Karpas-422 (cell line): Measurements from ENCODE around the gene ATP5MG. TPM values are rescaled to one million over a fixed set of nuclear protein-coding genes. Genes with fewer than 3 reads are reported as not detected.

Source experiments
- DNase-seq: peaks from one replicate; pipeline ENCODE4 v3.0.0-alpha.2; 2015
- H2AFZ ChIP-seq: fragments of 200-600 bp; sonication (generic); 2 replicates; pipeline ENCODE4 v1.6.1; 2014; ENCODE audit warnings: antibody characterized with exemption, low read length, mixed read lengths
- H3K27ac ChIP-seq: fragments of 200-600 bp; sonication (generic); 2 replicates; pipeline ENCODE4 v1.5.1; 2014; ENCODE audit warnings: mild to moderate bottlenecking, low read length, moderate library complexity
- H3K27me3 ChIP-seq: fragments of 200-600 bp; sonication (generic); 2 replicates; pipeline ENCODE4 v1.6.1; 2014; ENCODE audit warnings: low read length, mixed read lengths
- H3K36me3 ChIP-seq: fragments of 200-600 bp; sonication (generic); 2 replicates; pipeline ENCODE4 v1.6.1; 2014; ENCODE audit warnings: low read length, mixed read lengths; ENCODE audit not compliant: insufficient read depth
- H3K4me1 ChIP-seq: fragments of 200-600 bp; sonication (generic); 2 replicates; pipeline ENCODE4 v1.6.1; 2014; ENCODE audit warnings: mild to moderate bottlenecking, low read length, mixed read lengths
- H3K4me2 ChIP-seq: fragments of 200-600 bp; sonication (generic); 2 replicates; pipeline ENCODE4 v1.6.1; 2014; ENCODE audit warnings: low read length, low read depth, mild to moderate bottlenecking; ENCODE audit not compliant: poor library complexity, severe bottlenecking
- H3K4me3 ChIP-seq: fragments of 200-600 bp; sonication (generic); 2 replicates; pipeline ENCODE4 v1.5.1; 2014; ENCODE audit warnings: mild to moderate bottlenecking, antibody characterized with exemption, low read length, mixed read lengths
- H3K79me2 ChIP-seq: fragments of 200-600 bp; sonication (generic); 2 replicates; pipeline ENCODE4 v1.6.1; 2014; ENCODE audit warnings: mild to moderate bottlenecking, low read length, mixed read lengths
- H3K9ac ChIP-seq: fragments of 200-600 bp; sonication (generic); 2 replicates; pipeline ENCODE4 v1.6.0; 2014; ENCODE audit warnings: low read length
- H3K9me2 ChIP-seq: fragments of 200-600 bp; sonication (generic), shearing (Covaris generic); replicated peaks from 2 replicates; pipeline ENCODE4 v1.6.0; 2014; ENCODE audit warnings: mild to moderate bottlenecking, low read length, moderate library complexity; ENCODE audit not compliant: insufficient read depth
- H3K9me3 ChIP-seq: fragments of 300-700, 200-600 bp; sonication (generic); 2 replicates; pipeline ENCODE4 v1.6.1; 2014; ENCODE audit warnings: low read length, mixed read lengths
- H4K20me1 ChIP-seq: fragments of 200-600 bp; sonication (generic); 2 replicates; pipeline ENCODE4 v1.6.1; 2014; ENCODE audit warnings: mild to moderate bottlenecking, antibody characterized with exemption, low read length, low read depth; ENCODE audit not compliant: insufficient read depth
- total RNA-seq: library from RNA; depleted of rRNA; stranded (reverse); fragments of >200 nt; shearing (Covaris generic); gene quantifications from 2 replicates; pipeline ENCODE4 v1.2.3, GENCODE V29; 2014; ENCODE audit warnings: low replicate concordance

ATP5MG gene
- total RNA-seq, 1 experiment from 2014 or later: 82.4 TPM

DNA sequence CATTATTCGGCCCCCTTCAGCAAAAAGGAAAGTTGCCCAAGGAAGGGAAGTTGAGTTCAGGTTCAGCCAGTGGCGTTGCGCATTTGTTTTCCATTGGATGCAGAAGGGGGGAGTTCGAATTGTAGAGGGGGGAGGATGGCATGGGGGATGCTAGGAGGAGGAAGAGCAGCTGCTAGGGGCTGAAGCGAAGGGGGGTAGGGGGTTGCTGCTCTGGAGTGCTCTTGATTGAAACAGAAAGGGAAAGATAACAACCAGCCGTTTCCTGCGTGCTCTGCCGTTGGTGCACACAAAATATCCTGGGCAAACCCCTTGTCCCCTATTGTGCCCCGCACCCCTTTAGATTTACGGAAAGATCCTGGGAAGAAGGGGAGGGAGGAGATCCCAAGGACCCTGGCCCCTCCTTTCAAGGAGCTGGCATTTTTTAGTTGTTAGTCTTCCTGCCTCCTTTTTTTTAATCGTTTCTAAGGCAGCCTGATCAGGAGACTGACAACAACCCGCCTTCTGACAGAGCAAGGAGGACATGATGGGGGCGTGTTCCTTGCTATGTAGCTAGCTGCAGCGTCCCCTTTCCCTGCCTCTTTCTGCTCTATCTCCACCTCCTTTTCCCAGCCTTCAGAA, 37.0 kb downstream of the ATP5MG start:
- peaks cover 12% of the 10 kb centered on the region; the same call in 1 of the 2 replicates for H3K36me3 ChIP-seq
- peaks cover 11% of the 10 kb centered on the region; the same call in 1 of the 2 replicates for H4K20me1 ChIP-seq
- H2AFZ ChIP-seq: no peak overlapping the region
- peak; percentile 44 for DNase-seq
- H3K9me3 ChIP-seq: no peaks in the 10 kb centered on the region
- no peaks in the 10 kb centered on the region for H3K27me3 ChIP-seq
- H3K4me3 ChIP-seq: peak overlapping the region; percentile 83
- peak overlapping the region; percentile 50 for H3K27ac ChIP-seq
- H3K9ac ChIP-seq: peak overlapping the region; percentile 90
- H3K4me2 ChIP-seq: peak overlapping the region; percentile 92
- H3K9me2 ChIP-seq: no peaks in the 10 kb centered on the region
- peaks cover 53% of the 10 kb centered on the region for H3K4me1 ChIP-seq
- peaks cover 69% of the 10 kb centered on the region for H3K79me2 ChIP-seq

DNA sequence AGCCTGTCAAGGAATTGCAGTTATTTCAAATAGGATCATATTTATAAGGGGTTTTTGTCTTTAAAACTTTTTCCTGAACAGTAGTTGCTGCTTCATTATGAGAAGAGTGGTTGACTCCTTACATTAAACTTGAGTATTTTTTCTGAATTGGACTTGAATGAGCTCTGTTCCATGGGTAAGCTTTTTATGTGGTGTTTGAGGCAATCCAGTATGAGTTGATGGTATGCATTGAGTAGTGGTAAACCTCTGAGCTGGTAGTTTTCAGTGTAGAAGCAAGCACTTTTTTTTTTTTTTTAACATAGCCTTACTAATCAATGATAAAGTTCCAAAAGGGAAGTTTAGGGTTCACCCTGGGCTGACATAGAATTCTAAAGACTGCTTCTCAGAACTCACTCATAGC, 38.2 kb downstream of the ATP5MG start:
- no peak for DNase-seq
- peak overlapping the region; percentile 92 for H3K4me2 ChIP-seq
- no peak overlapping the region for H3K9ac ChIP-seq
- H3K27me3 ChIP-seq: no peaks in the 10 kb centered on the region
- H2AFZ ChIP-seq: no peak overlapping the region
- no peaks in the 10 kb centered on the region for H3K9me3 ChIP-seq
- peaks cover 17% of the 10 kb centered on the region; the same call in 1 of the 2 replicates for H3K36me3 ChIP-seq
- H3K4me1 ChIP-seq: peaks cover 45% of the 10 kb centered on the region
- H3K27ac ChIP-seq: no peak overlapping the region
- no peaks in the 10 kb centered on the region for H3K9me2 ChIP-seq
- H4K20me1 ChIP-seq: peaks cover 11% of the 10 kb centered on the region; the same call in 1 of the 2 replicates
- 0 out of 2 replicates have a peak overlapping the region, but pooled peaks have one; percentile 83 for H3K4me3 ChIP-seq
- peaks cover 81% of the 10 kb centered on the region for H3K79me2 ChIP-seq

DNA sequence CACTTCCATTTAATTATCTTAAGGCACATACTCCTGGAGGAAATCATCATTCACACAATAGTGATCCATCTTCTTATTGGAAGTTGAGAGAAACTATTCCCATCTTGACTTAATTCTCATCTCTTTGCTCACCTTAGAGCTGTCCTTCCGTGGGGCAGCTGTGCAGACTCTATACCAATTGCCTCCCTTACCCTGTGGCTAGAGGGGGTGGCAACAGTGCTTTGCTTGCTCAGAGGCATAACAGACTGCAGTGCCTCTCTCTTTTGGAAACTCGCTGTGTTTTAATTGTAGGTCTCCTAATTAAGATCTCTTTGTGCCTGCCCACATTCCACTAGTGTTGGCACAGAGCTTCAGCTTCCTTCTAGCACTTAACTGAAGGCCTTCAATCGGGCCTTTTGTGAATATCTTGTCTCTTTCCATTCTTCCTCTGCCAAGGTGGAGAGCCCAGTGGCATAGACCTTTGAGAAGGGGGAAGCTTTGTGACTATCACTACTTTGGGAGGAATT, 40.4 kb downstream of the ATP5MG start:
- H3K27ac ChIP-seq: no peak overlapping the region
- H3K9me3 ChIP-seq: no peaks in the 10 kb centered on the region
- H3K36me3 ChIP-seq: peaks cover 22% of the 10 kb centered on the region; the same call in 1 of the 2 replicates
- H3K4me3 ChIP-seq: no peak overlapping the region
- no peak overlapping the region for H3K4me2 ChIP-seq
- no peaks in the 10 kb centered on the region for H3K9me2 ChIP-seq
- H3K27me3 ChIP-seq: no peaks in the 10 kb centered on the region
- peaks cover 99% of the 10 kb centered on the region for H3K79me2 ChIP-seq
- no peak overlapping the region for H2AFZ ChIP-seq
- peaks cover 41% of the 10 kb centered on the region for H3K4me1 ChIP-seq
- peaks cover 11% of the 10 kb centered on the region; the same call in 1 of the 2 replicates for H4K20me1 ChIP-seq
- no peak for DNase-seq
- H3K9ac ChIP-seq: no peak overlapping the region

DNA sequence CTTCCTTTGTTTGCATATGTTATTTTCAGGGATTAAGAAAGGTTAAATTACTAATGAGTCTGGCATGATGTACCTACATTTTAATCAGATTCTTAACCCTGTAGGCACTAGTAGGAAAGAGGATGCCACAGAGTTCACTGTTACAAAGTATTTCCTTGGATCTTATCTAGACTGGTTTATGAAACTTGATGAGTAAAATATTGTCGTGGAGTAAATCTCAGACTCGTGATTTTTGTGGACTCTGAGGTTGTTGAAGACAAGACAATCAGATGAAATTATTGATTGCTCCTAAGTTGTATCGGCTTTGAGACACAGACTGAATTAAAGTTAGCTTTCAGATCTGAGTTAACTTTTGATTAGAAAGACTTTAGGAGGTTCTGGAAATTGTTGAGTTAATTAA, 40.9 kb downstream of the ATP5MG start:
- no peak overlapping the region for H3K9ac ChIP-seq

DNA sequence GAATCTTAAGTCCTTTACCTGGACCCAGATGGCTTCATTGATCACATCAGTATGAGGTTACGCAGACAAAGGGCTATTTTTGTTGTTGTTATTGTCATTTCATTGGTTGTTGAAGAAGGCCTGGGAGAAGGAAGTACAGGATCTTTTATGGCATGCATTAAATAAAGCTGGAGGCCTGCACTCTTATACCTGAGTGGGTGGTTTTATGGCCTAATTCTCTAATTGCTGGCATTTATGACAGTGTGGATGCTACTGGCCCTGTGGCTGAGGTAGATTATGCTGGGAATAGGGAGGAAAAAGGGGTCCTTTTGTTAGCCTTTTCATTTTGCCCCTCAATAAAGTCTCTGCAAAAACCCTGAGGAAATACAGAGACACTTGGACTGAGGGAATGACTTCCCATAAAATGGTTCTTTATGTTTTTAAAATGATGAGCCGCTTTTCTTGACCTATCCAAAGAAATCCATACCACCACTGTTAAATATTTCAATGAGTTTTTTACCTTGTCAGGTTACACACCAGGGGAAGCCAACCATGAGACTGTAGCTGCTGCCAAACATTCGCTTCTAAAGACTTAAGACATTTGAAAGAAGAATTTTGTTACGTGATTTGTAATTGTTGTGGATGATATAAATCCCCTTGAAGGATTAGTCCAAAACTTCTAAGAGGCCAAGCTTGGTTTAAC, 41.6 kb downstream of the ATP5MG start:
- no peak overlapping the region for H3K4me2 ChIP-seq
- no peaks in the 10 kb centered on the region for H3K9me2 ChIP-seq
- no peak overlapping the region for H3K4me3 ChIP-seq
- no peak overlapping the region for H3K9ac ChIP-seq
- no peaks in the 10 kb centered on the region for H3K27me3 ChIP-seq
- peaks cover 99% of the 10 kb centered on the region for H3K79me2 ChIP-seq
- H2AFZ ChIP-seq: no peak overlapping the region
- peaks cover 38% of the 10 kb centered on the region for H3K4me1 ChIP-seq
- no peak for DNase-seq
- H3K36me3 ChIP-seq: peaks cover 22% of the 10 kb centered on the region; the same call in 1 of the 2 replicates
- H4K20me1 ChIP-seq: peaks cover 6% of the 10 kb centered on the region; the same call in 1 of the 2 replicates
- no peak overlapping the region for H3K27ac ChIP-seq
- no peaks in the 10 kb centered on the region for H3K9me3 ChIP-seq

More for the DNA sequence above, 40.9 kb downstream of the ATP5MG start:
- H3K27ac ChIP-seq: no peak overlapping the region
- peaks cover 11% of the 10 kb centered on the region; the same call in 1 of the 2 replicates for H4K20me1 ChIP-seq
- peaks cover 41% of the 10 kb centered on the region for H3K4me1 ChIP-seq
- no peak overlapping the region for H2AFZ ChIP-seq
- peaks cover 99% of the 10 kb centered on the region for H3K79me2 ChIP-seq
- no peaks in the 10 kb centered on the region for H3K27me3 ChIP-seq
- H3K4me3 ChIP-seq: no peak overlapping the region
- no peaks in the 10 kb centered on the region for H3K9me3 ChIP-seq
- no peak for DNase-seq
- H3K9me2 ChIP-seq: no peaks in the 10 kb centered on the region
- H3K36me3 ChIP-seq: peaks cover 22% of the 10 kb centered on the region; the same call in 1 of the 2 replicates
- no peak overlapping the region for H3K4me2 ChIP-seq

DNA sequence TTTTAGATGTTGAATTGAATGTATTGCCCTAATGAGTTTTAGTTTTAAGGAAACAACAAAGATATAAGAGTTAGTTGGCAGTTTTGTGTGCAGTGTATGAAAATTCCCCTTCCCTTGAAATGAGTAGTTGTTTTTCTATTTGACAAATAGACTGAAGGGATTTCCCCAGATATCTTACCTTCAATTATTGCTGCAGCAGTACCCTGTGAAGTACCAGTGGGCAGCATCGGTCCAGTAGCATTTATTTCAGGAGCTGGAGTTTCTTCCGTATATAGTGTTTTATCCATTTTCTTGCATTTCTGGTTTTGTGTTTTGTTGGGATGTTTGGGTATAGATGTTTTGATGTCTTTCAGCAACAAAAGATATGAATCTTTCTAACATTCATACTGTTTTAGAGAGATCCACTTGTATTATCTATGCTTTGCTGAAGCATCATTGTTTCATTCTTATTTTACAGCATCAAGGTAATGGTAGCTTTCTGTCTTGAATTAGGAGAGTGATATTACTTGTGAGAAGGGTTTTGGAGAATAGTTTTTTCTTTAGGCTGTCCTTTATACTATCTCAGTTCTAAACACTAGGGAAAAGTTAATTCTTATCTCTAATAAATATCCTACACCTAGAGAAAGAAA, 42.3 kb downstream of the ATP5MG start:
- peaks cover 32% of the 10 kb centered on the region for H3K4me1 ChIP-seq

DNA sequence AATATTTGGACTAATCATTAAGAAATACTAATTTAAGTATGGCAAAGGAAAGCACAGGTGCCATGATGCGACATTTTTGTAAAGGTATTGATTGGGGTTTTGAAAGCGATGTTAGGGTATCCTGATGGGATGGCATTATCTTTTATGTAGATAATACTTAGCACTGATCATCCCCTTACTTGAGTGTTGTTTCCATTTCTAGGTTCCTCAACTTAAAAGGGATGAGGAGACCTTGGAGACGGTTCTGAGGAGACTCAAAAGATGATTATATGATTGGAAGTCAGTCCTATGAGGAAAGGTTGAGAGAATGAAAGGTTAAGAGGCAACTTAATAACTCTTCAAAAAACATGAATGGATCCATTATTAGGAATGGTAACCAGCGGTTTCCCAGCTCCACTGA, 46.0 kb downstream of the ATP5MG start:
- no peak overlapping the region for H3K4me3 ChIP-seq
- H3K36me3 ChIP-seq: peaks cover 13% of the 10 kb centered on the region; the same call in 1 of the 2 replicates
- H3K79me2 ChIP-seq: peaks cover 91% of the 10 kb centered on the region
- no peak overlapping the region for H3K9ac ChIP-seq
- no peaks in the 10 kb centered on the region for H3K4me1 ChIP-seq
- DNase-seq: no peak
- H2AFZ ChIP-seq: no peak overlapping the region
- H3K9me3 ChIP-seq: no peaks in the 10 kb centered on the region
- no peaks in the 10 kb centered on the region for H3K27me3 ChIP-seq
- H3K4me2 ChIP-seq: no peak overlapping the region
- H3K9me2 ChIP-seq: no peaks in the 10 kb centered on the region
- H3K27ac ChIP-seq: no peak overlapping the region
- no peaks in the 10 kb centered on the region for H4K20me1 ChIP-seq

More for the DNA sequence above, 42.3 kb downstream of the ATP5MG start:
- H3K27ac ChIP-seq: no peak overlapping the region
- no peak overlapping the region for H3K4me2 ChIP-seq
- H3K9me2 ChIP-seq: no peaks in the 10 kb centered on the region
- no peak overlapping the region for H3K4me3 ChIP-seq
- peaks cover 22% of the 10 kb centered on the region; the same call in 1 of the 2 replicates for H3K36me3 ChIP-seq
- no peak for DNase-seq
- H3K9me3 ChIP-seq: no peaks in the 10 kb centered on the region
- H3K79me2 ChIP-seq: peaks cover 99% of the 10 kb centered on the region
- H3K27me3 ChIP-seq: no peaks in the 10 kb centered on the region
- no peak overlapping the region for H2AFZ ChIP-seq
- H3K9ac ChIP-seq: no peak overlapping the region
- no peaks in the 10 kb centered on the region for H4K20me1 ChIP-seq

DNA sequence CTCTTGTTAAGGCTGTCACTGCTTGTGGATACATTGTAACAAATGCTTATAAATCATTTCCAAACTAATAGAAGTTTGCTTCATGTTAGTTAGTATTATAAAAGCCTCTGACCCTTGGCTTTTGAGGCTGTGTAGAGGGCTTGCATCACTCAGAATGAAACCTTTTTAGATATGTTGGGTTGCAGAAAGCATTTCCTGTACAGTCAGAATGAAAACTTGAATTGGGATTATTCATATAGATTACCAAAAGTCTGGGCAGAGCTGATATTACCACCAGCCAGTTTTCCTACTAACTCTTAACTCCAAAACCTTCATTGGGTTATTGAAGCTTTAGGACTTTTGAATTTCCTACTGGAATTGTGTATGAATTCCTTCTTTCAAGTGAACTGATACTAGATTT, 46.9 kb downstream of the ATP5MG start:
- no peak overlapping the region for H3K4me3 ChIP-seq
- H3K4me1 ChIP-seq: no peaks in the 10 kb centered on the region
- no peaks in the 10 kb centered on the region for H4K20me1 ChIP-seq
- H3K27me3 ChIP-seq: no peaks in the 10 kb centered on the region
- no peak overlapping the region for H3K9ac ChIP-seq
- peaks cover 88% of the 10 kb centered on the region for H3K79me2 ChIP-seq
- no peak overlapping the region for H3K27ac ChIP-seq
- no peak overlapping the region for H2AFZ ChIP-seq
- H3K4me2 ChIP-seq: no peak overlapping the region
- no peaks in the 10 kb centered on the region for H3K9me3 ChIP-seq
- H3K36me3 ChIP-seq: peaks cover 11% of the 10 kb centered on the region; the same call in 1 of the 2 replicates
- DNase-seq: no peak
- no peaks in the 10 kb centered on the region for H3K9me2 ChIP-seq
